A549 (cell line): ENCODE measurements around the gene KIT.

Experiments
- CBX2 ChIP-seq: fragments of 200-600 bp; sonication (generic); IDR thresholded peaks from 2 replicates; pipeline ENCODE4 v1.6.1; 2016; ENCODE audit warnings: low read depth, mild to moderate bottlenecking, borderline replicate concordance
- CEBPB ChIP-seq, 2 experiments: fragments of >200 bp in 1 of 2; sonication (Bioruptor Twin) in 1 of 2; formaldehyde crosslinking in 1 of 2; IDR thresholded peaks; 2 replicates each; pipeline ENCODE4 v1.6.1; 2012 to 2016
- ESRRA ChIP-seq: fragments of 150-350 bp; IDR thresholded peaks from 2 replicates; pipeline ENCODE4 v1.6.1; 2014; ENCODE audit warnings: mild to moderate bottlenecking, low read length, borderline replicate concordance
- JUN ChIP-seq, 2 experiments: fragments of >200 bp; sonication (Bioruptor Twin); formaldehyde crosslinking; IDR thresholded peaks; 2 replicates in 1 of 2; 3 replicates in 1 of 2; pipeline ENCODE4 v1.6.1; 2016 to 2017
- NPAS2 ChIP-seq: fragments of 250-450 bp; sonication (Bioruptor Pico); IDR thresholded peaks from 2 replicates; pipeline ENCODE4 v1.8.0; 2022; ENCODE audit warnings: mild to moderate bottlenecking, moderate library complexity, borderline replicate concordance
- POLR2A ChIP-seq: IDR thresholded peaks from 2 replicates; pipeline ENCODE4 v1.6.1; 2012; ENCODE audit warnings: mild to moderate bottlenecking, low read length
- RNF2 ChIP-seq: fragments of 200-600 bp; sonication (generic); IDR thresholded peaks from 2 replicates; pipeline ENCODE4 v1.6.1; 2016; ENCODE audit warnings: low read depth, mild to moderate bottlenecking, antibody characterized with exemption, moderate library complexity, borderline replicate concordance
- SMC3 ChIP-seq: fragments of >200 bp; sonication (Bioruptor Twin); formaldehyde crosslinking; IDR thresholded peaks from 3 replicates; pipeline ENCODE4 v1.6.1; 2018; ENCODE audit warnings: inconsistent platforms
- SREBF2 ChIP-seq: fragments of 450-650 bp; IDR thresholded peaks from 2 replicates; pipeline ENCODE4 v1.6.1; 2014; ENCODE audit warnings: mild to moderate bottlenecking, moderate library complexity
- TF ChIP-seq, protein P1 (sequence below): fragments of >200 bp; sonication (Bioruptor Twin); formaldehyde crosslinking; IDR thresholded peaks from 3 replicates; pipeline ENCODE4 v1.5.1; 2016
- TF ChIP-seq, protein P2 (sequence below): fragments of 250-450 bp; sonication (Bioruptor Pico); IDR thresholded peaks from 2 replicates; pipeline ENCODE4 v1.5.0; 2021; ENCODE audit warnings: mild to moderate bottlenecking, moderate library complexity, borderline replicate concordance
- TF ChIP-seq, protein P3 (sequence below): IDR thresholded peaks from 2 replicates; pipeline ENCODE4 v1.6.1; 2012
- TF ChIP-seq, protein P4 (sequence below): fragments of >200 bp; sonication (Bioruptor Twin); formaldehyde crosslinking; IDR thresholded peaks from 3 replicates; pipeline ENCODE4 v1.6.1; 2016

DNA sequence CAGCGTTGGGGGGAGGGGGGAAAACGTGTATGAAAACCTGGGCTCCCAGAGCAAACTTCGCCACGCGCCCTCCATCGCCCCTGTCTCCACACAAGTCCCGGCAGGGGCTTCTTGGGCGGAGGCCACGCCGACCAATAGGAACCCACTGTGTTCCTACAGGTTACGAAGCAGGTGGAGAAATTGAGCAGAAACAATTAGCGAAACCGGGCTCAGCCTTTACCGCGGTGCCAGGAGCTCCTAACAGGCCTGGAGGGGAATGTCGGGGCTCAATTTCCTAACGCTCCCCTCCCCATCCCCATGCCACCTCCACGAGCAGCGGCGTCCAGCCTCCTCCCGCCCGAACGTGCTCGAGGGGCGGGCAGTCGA, 589 bp upstream of the KIT start:
- no peak for TF ChIP-seq CBX2
- TF ChIP-seq, protein P1, sequence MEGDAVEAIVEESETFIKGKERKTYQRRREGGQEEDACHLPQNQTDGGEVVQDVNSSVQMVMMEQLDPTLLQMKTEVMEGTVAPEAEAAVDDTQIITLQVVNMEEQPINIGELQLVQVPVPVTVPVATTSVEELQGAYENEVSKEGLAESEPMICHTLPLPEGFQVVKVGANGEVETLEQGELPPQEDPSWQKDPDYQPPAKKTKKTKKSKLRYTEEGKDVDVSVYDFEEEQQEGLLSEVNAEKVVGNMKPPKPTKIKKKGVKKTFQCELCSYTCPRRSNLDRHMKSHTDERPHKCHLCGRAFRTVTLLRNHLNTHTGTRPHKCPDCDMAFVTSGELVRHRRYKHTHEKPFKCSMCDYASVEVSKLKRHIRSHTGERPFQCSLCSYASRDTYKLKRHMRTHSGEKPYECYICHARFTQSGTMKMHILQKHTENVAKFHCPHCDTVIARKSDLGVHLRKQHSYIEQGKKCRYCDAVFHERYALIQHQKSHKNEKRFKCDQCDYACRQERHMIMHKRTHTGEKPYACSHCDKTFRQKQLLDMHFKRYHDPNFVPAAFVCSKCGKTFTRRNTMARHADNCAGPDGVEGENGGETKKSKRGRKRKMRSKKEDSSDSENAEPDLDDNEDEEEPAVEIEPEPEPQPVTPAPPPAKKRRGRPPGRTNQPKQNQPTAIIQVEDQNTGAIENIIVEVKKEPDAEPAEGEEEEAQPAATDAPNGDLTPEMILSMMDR, result no peak
- TF ChIP-seq POLR2A, result no peak
- no peak for TF ChIP-seq ESRRA
- TF ChIP-seq, protein P2, sequence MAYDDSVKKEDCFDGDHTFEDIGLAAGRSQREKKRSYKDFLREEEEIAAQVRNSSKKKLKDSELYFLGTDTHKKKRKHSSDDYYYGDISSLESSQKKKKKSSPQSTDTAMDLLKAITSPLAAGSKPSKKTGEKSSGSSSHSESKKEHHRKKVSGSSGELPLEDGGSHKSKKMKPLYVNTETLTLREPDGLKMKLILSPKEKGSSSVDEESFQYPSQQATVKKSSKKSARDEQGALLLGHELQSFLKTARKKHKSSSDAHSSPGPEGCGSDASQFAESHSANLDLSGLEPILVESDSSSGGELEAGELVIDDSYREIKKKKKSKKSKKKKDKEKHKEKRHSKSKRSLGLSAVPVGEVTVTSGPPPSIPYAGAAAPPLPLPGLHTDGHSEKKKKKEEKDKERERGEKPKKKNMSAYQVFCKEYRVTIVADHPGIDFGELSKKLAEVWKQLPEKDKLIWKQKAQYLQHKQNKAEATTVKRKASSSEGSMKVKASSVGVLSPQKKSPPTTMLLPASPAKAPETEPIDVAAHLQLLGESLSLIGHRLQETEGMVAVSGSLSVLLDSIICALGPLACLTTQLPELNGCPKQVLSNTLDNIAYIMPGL, result no peak
- no peak for TF ChIP-seq JUN (IDR thresholded peaks at IDR 0.05)
- TF ChIP-seq NPAS2, result no peak
- TF ChIP-seq, protein P3, sequence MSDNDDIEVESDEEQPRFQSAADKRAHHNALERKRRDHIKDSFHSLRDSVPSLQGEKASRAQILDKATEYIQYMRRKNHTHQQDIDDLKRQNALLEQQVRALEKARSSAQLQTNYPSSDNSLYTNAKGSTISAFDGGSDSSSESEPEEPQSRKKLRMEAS, result no peak
- TF ChIP-seq RNF2, result no peak
- no peak for TF ChIP-seq SMC3
- TF ChIP-seq, protein P4, sequence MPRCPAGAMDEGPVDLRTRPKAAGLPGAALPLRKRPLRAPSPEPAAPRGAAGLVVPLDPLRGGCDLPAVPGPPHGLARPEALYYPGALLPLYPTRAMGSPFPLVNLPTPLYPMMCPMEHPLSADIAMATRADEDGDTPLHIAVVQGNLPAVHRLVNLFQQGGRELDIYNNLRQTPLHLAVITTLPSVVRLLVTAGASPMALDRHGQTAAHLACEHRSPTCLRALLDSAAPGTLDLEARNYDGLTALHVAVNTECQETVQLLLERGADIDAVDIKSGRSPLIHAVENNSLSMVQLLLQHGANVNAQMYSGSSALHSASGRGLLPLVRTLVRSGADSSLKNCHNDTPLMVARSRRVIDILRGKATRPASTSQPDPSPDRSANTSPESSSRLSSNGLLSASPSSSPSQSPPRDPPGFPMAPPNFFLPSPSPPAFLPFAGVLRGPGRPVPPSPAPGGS, result no peak
- TF ChIP-seq SREBF2, result no peak
- no peak for TF ChIP-seq CEBPB (IDR thresholded peaks at IDR 0.05)
